ENCODE results near the gene COX20. TPM values are rescaled to one million over a fixed set of nuclear protein-coding genes. Genes with fewer than 3 reads are reported as not detected.

The COX20 gene
- total RNA-seq, 1 donor, result 32.8 TPM

DNA sequence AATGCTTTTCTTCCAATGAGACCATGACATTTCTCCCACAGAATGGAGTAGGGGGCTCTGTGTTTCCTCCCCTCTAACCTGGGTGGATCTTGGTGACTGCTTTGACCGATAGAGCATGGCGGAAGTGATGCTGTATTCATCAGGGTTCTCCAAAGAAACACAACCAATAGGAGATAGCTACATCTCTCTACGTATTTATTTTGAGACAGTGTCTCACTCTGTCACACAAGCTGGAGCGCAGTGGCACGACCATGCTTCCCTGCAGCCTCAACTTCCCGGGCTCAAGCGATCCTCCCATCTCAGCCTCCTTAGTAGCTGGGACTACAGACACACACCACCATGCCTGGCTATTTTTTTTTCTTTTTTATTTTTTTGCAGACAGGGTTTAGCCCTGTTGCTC is 58.4 kb downstream of the COX20 start:
- no peak overlapping the region for H3K4me3 ChIP-seq (ENCODE audit: low read depth, low read length)
- TF ChIP-seq, protein P1, sequence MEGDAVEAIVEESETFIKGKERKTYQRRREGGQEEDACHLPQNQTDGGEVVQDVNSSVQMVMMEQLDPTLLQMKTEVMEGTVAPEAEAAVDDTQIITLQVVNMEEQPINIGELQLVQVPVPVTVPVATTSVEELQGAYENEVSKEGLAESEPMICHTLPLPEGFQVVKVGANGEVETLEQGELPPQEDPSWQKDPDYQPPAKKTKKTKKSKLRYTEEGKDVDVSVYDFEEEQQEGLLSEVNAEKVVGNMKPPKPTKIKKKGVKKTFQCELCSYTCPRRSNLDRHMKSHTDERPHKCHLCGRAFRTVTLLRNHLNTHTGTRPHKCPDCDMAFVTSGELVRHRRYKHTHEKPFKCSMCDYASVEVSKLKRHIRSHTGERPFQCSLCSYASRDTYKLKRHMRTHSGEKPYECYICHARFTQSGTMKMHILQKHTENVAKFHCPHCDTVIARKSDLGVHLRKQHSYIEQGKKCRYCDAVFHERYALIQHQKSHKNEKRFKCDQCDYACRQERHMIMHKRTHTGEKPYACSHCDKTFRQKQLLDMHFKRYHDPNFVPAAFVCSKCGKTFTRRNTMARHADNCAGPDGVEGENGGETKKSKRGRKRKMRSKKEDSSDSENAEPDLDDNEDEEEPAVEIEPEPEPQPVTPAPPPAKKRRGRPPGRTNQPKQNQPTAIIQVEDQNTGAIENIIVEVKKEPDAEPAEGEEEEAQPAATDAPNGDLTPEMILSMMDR (IDR thresholded peaks at IDR 0.05; ENCODE audit: insufficient read depth, low read depth, low read length), result no peak
- no peak for DNase-seq (ENCODE audit: low read depth)

Other genes with a start within 250 kb of the COX20 start
- 49.9 and 78.2 TPM in 2 replicates for gene DESI2, start 182.5 kb upstream of the COX20 start, total RNA-seq
- gene HNRNPU, start 28.9 kb downstream of the COX20 start, total RNA-seq, result 209 and 324 TPM in 2 replicates

Data from fibroblast of villous mesenchyme (primary cell).